OCI-LY7 (cell line): Measurements from ENCODE around the gene FRMPD1. TPM values are rescaled to one million over a fixed set of nuclear protein-coding genes. Genes with fewer than 3 reads are reported as not detected.

Experiments used
- BruUV-seq: library from RNA; stranded (reverse); fragments of 400-500 nt; replicated peaks from 2 replicates; lab custom pipeline; 2021; lab: Mats Ljungman, UMichigan
- CTCF ChIA-PET: fragments of 300-600 bp; sonication (Branson Sonifier 250); formaldehyde crosslinking; loops from one replicate; lab custom pipeline; 2022; ENCODE audit warnings: antibody characterized with exemption; ENCODE audit not compliant: unreplicated experiment; lab: Charles Lee
- POLR2A ChIA-PET: fragments of 300-600 bp; sonication (Branson Sonifier 250); formaldehyde crosslinking; loops from one replicate; lab custom pipeline; 2022; ENCODE audit warnings: antibody characterized with exemption; lab: Charles Lee
- DNase-seq: peaks from one replicate; pipeline ENCODE4 v3.0.0-alpha.2; 2015; ENCODE audit warnings: low spot score
- H2AFZ ChIP-seq: fragments of 200-600 bp; sonication (generic), shearing (Covaris generic); 2 replicates; pipeline ENCODE4 v1.6.1; 2014; ENCODE audit warnings: mild to moderate bottlenecking, antibody characterized with exemption, low read length, moderate library complexity
- H3K27ac ChIP-seq: fragments of 200-600 bp; sonication (generic); 2 replicates; pipeline ENCODE4 v1.5.1; 2014; ENCODE audit warnings: mixed run types, low read depth, mild to moderate bottlenecking, moderate library complexity, low read length, inconsistent platforms; ENCODE audit not compliant: poor library complexity, severe bottlenecking
- H3K36me3 ChIP-seq: fragments of 200-600 bp; sonication (generic); 2 replicates; pipeline ENCODE4 v1.6.1; 2014; ENCODE audit warnings: mild to moderate bottlenecking, antibody characterized with exemption, low read length, moderate library complexity, mixed read lengths; ENCODE audit not compliant: insufficient read depth
- H3K4me1 ChIP-seq: fragments of 200-600 bp; sonication (generic); 2 replicates; pipeline ENCODE4 v1.5.1; 2014; ENCODE audit warnings: mild to moderate bottlenecking, low read length; ENCODE audit not compliant: insufficient read depth, poor library complexity, severe bottlenecking
- H3K4me2 ChIP-seq: fragments of 200-600 bp; sonication (generic); 2 replicates; pipeline ENCODE4 v1.6.1; 2014; ENCODE audit warnings: mild to moderate bottlenecking, low read length
- H3K4me3 ChIP-seq: fragments of 200-600 bp; sonication (generic); 2 replicates; pipeline ENCODE4 v1.5.1; 2014; ENCODE audit warnings: mild to moderate bottlenecking, low read depth, low read length; ENCODE audit not compliant: poor library complexity, severe bottlenecking
- H3K79me2 ChIP-seq: fragments of 200-600 bp; sonication (generic); 2 replicates; pipeline ENCODE4 v1.6.1; 2016; ENCODE audit warnings: low read depth, mild to moderate bottlenecking, low read length, moderate library complexity, mixed read lengths; ENCODE audit not compliant: insufficient read depth
- H3K9me2 ChIP-seq: fragments of 200-600 bp; sonication (generic); 2 replicates; pipeline ENCODE4 v1.6.1; 2016; ENCODE audit warnings: mild to moderate bottlenecking, low read length, mixed read lengths; ENCODE audit not compliant: insufficient read depth
- H3K9me3 ChIP-seq: fragments of 200-600 bp; sonication (generic); 2 replicates; pipeline ENCODE4 v1.6.1; 2014; ENCODE audit warnings: mild to moderate bottlenecking, mixed run types, low read length, mixed read lengths
- H4K20me1 ChIP-seq: fragments of 200-600 bp; sonication (generic); 2 replicates; pipeline ENCODE4 v1.6.1; 2014; ENCODE audit warnings: mild to moderate bottlenecking, antibody characterized with exemption, low read length, moderate library complexity, mixed read lengths; ENCODE audit not compliant: insufficient read depth
- CTCF ChIP-seq: fragments of 200-600 bp; sonication (generic); conservative IDR thresholded peaks from 2 replicates; pipeline ENCODE4 v1.5.1; 2014; ENCODE audit warnings: mild to moderate bottlenecking, antibody characterized with exemption, low read length, moderate library complexity, mixed read lengths
- EZH2phosphoT487 ChIP-seq: fragments of 200-600 bp; sonication (generic); IDR thresholded peaks from 2 replicates; pipeline ENCODE4 v1.6.1; 2018; ENCODE audit warnings: low read depth, borderline replicate concordance, mild to moderate bottlenecking, mixed run types, antibody characterized with exemption, low read length, moderate library complexity, mixed read lengths
- intact Hi-C: fragments of 100-400 bp; cut with micrococcal nuclease; formaldehyde crosslinking; loops from one replicate; pipeline ENCODE4 v1.10.0; 2022; ENCODE audit not compliant: unreplicated experiment
- total RNA-seq, 2 experiments: library from RNA; depleted of rRNA in 1 of 2; stranded (reverse); fragments of >200 nt in 1 of 2; shearing (Covaris generic) in 1 of 2; gene quantifications; 2 replicates each; pipeline ENCODE4 v1.2.3, GENCODE V29; 2014 to 2022

The FRMPD1 gene
- total RNA-seq, 2 experiments from 2014 or later: not detected

DNA sequence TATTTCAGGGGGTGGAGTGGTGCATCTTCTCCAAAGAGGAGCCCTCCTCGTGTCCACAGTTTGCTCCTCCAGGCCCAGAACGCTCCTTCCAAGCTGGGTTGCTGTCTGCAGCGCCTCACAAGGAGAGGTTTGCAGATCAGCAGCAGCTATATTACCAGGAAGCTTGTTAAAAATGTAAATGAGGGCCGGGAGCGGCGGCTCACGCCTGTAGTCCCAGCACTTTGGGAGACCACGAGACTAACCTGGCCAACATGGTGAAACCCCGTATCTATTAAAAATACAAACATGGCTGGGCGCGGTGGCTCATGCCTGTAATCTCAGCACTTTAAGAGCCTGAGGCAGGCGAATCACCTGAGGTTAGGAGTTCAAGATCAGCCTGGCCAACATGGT, 25.0 kb upstream of the FRMPD1 start:
- Histone ChIP-seq H3K36me3 (no peaks in the 10 kb centered on the region), H2AFZ (no peak overlapping the region), H3K4me2 (no peak overlapping the region), H3K4me1 (peaks cover 6% of the 10 kb centered on the region), H3K9me2 (no peaks in the 10 kb centered on the region), H4K20me1 (no peaks in the 10 kb centered on the region), H3K9me3 (no peaks in the 10 kb centered on the region), H3K4me3 (no peak overlapping the region), H3K79me2 (no peaks in the 10 kb centered on the region), H3K27ac (no peak overlapping the region)
- no peak for TF ChIP-seq EZH2phosphoT487
- no TSS peak for BruUV-seq
- POLR2A ChIA-PET: interaction anchor here (2.2 kb wide), 1 partner anchor 11 kb away, joined by 7 read pairs; no protein-coding TSS in a partner anchor
- intact Hi-C loops: no loop called here
- CTCF ChIA-PET: no interaction called here
- DNase-seq: no peak

GRCh38 chr9:37626708-37627292, 24.0 kb upstream of the FRMPD1 start:
- no peak overlapping the region for H3K27ac ChIP-seq
- H3K4me3 ChIP-seq: no peak overlapping the region
- no peaks in the 10 kb centered on the region for H3K9me2 ChIP-seq
- TF ChIP-seq CTCF: no peak
- no peak for TF ChIP-seq EZH2phosphoT487
- no peaks in the 10 kb centered on the region for H3K79me2 ChIP-seq
- H4K20me1 ChIP-seq: no peaks in the 10 kb centered on the region
- intact Hi-C loops: no loop called here
- no peaks in the 10 kb centered on the region for H3K9me3 ChIP-seq
- H3K36me3 ChIP-seq: no peaks in the 10 kb centered on the region
- no peak for DNase-seq
- CTCF ChIA-PET: no interaction called here
- H2AFZ ChIP-seq: no peak overlapping the region
- peaks cover 2% of the 10 kb centered on the region for H3K4me1 ChIP-seq
- H3K4me2 ChIP-seq: no peak overlapping the region
- BruUV-seq: no TSS peak
- POLR2A ChIA-PET: interaction anchor here (0.6 to 0.9 kb wide), 5 partner anchors 12 to 170 kb away, joined by 3 to 5 read pairs (median 3); no protein-coding TSS in a partner anchor

GRCh38 chr9:37632479-37632878, 18.3 kb upstream of the FRMPD1 start:
- DNase-seq: no peak
- intact Hi-C loops: no loop called here
- ChIA-PET POLR2A (no interaction called here), CTCF (interaction anchor here (0.9 kb wide), 1 partner anchor 47 kb away, joined by 3 read pairs; no protein-coding TSS in a partner anchor)
- Histone ChIP-seq H3K79me2 (no peaks in the 10 kb centered on the region), H3K4me2 (no peak overlapping the region), H3K36me3 (no peaks in the 10 kb centered on the region), H3K4me1 (no peaks in the 10 kb centered on the region), H3K4me3 (no peak overlapping the region), H3K9me3 (no peaks in the 10 kb centered on the region), H4K20me1 (no peaks in the 10 kb centered on the region), H2AFZ (no peak overlapping the region), H3K27ac (no peak overlapping the region), H3K9me2 (no peaks in the 10 kb centered on the region)
- TF ChIP-seq CTCF: no peak
- no peak for TF ChIP-seq EZH2phosphoT487
- no TSS peak for BruUV-seq
